Measurements from ENCODE around the gene PPM1J.

PPM1J gene

GRCh38 chr1:112672009-112672408 is 43.1 kb downstream of the PPM1J start:
- no peak for TF ChIP-seq JUND (IDR thresholded peaks at IDR 0.05; ENCODE audit: low read depth)
- no peak for DNase-seq (ENCODE audit: low read depth in 1 of 2, low spot score in 1 of 2)
- in situ Hi-C loops (cut with HindIII; ENCODE audit: low pct_unique_long_range_greater_than_20kb, low sequenced_read_pairs), result no loop called here

- in situ Hi-C loops (cut with HindIII; ENCODE audit: low pct_unique_long_range_greater_than_20kb, low sequenced_read_pairs), result no loop called here
Observed at GRCh38 chr1:112666946-112667345, 48.2 kb downstream of the PPM1J start.

GRCh38 chr1:112665857-112666256 is 49.3 kb downstream of the PPM1J start:
- DNase-seq (ENCODE audit: low read depth in 1 of 2, low spot score in 1 of 2), result no peak
- no peak for TF ChIP-seq JUND (IDR thresholded peaks at IDR 0.05; ENCODE audit: low read depth)
- in situ Hi-C loops (cut with HindIII; ENCODE audit: low pct_unique_long_range_greater_than_20kb, low sequenced_read_pairs), result no loop called here

More at GRCh38 chr1:112666946-112667345, 48.2 kb downstream of the PPM1J start:
- no peak for TF ChIP-seq JUND (IDR thresholded peaks at IDR 0.05; ENCODE audit: low read depth)
- DNase-seq (ENCODE audit: low read depth in 1 of 2, low spot score in 1 of 2), result no peak
